Muscle of leg (tissue), 11 donors: ENCODE measurements around the gene CCSER2. TPM values are rescaled to one million over a fixed set of nuclear protein-coding genes. Genes with fewer than 3 reads are reported as not detected.

ENCODE experiments used
- DNase-seq: peaks from one replicate; pipeline ENCODE4 v3.0.0; 2013
- H3K27ac ChIP-seq: one replicate; pipeline ENCODE4 v1.5.1; 2013; ENCODE audit warnings: mild to moderate bottlenecking, low read length, control low read depth
- H3K27me3 ChIP-seq: one replicate; pipeline ENCODE4 v1.6.1; 2013; ENCODE audit warnings: low read length; ENCODE audit not compliant: control insufficient read depth, insufficient read depth
- H3K36me3 ChIP-seq: one replicate; pipeline ENCODE4 v1.6.1; 2013; ENCODE audit warnings: low read length; ENCODE audit not compliant: control insufficient read depth, insufficient read depth
- H3K4me1 ChIP-seq: one replicate; pipeline ENCODE4 v1.6.1; 2013; ENCODE audit warnings: low read length; ENCODE audit not compliant: control insufficient read depth, insufficient read depth
- H3K4me3 ChIP-seq: one replicate; pipeline ENCODE4 v1.5.1; 2013; ENCODE audit warnings: low read length, control low read depth
- H3K9me3 ChIP-seq: replicated peaks from 2 replicates; pipeline ENCODE4 v1.6.1; 2013; ENCODE audit warnings: low read depth, low read length; ENCODE audit not compliant: control insufficient read depth
- WGBS: methylation state at CpG from one replicate; pipeline ENCODE4 v1.1.5; 2013; ENCODE audit warnings: missing lambda C conversion rate; ENCODE audit not compliant: insufficient coverage; 5-methylcytosine and 5-hydroxymethylcytosine counted together
- polyA plus RNA-seq, 8 donors: library from polyadenylated mRNA; unstranded; fragments of 120-200 nt; gene quantifications; one replicate each; pipeline versions ENCODE4 v1.2.1 to v1.2.3, GENCODE V29; 2013; ENCODE audit warnings: inconsistent platforms in 1 of 8, low replicate concordance in 1 of 8; ENCODE audit not compliant: insufficient read length in 8 of 8, insufficient read depth in 1 of 8
- total RNA-seq: library from RNA; stranded (reverse); fragments of 120-200 nt; gene quantifications from one replicate; pipeline ENCODE4 v1.2.4, GENCODE V29; 2013

Gene CCSER2
- total and polyA plus RNA-seq, 9 donors: 29.1 to 44.1 (median 37.2) TPM

DNA sequence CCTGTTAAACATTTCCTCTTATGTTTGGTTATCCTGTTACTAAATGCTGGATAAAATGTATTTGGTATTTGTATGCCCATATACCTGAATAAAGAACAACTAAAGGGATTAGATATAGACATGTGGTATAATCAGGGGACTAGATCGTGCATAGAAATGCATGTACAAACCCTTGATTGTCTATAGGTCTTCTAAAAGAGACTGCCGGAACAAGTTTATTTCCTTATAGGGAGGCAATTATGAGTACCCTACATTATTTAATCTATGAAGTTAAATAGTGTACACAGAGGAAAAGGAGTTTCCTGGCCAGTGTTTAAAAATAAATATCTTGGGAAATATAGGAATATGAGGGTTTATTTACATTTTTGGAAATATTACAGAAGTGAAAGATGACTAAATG is 44.6 kb downstream of the CCSER2 start:
- Histone ChIP-seq H3K4me1 (no peaks in the 10 kb centered on the region), H3K27ac (no peak overlapping the region), H3K4me3 (no peak overlapping the region), H3K27me3 (no peaks in the 10 kb centered on the region), H3K9me3 (no peaks in the 10 kb centered on the region), H3K36me3 (peaks cover 12% of the 10 kb centered on the region)
- DNase-seq: no peak
- WGBS: no CpG with 5 or more reads among the region's 2 CpGs

GRCh38 chr10:84374455-84374854 is 46.1 kb downstream of the CCSER2 start:
- no peak overlapping the region for H3K27ac ChIP-seq
- no peaks in the 10 kb centered on the region for H3K9me3 ChIP-seq
- H3K4me1 ChIP-seq: no peaks in the 10 kb centered on the region
- DNase-seq: no peak
- 86% methylated on average over 1 of the region's 2 CpGs for WGBS
- H3K27me3 ChIP-seq: no peaks in the 10 kb centered on the region
- H3K36me3 ChIP-seq: peaks cover 12% of the 10 kb centered on the region
- no peak overlapping the region for H3K4me3 ChIP-seq

DNA sequence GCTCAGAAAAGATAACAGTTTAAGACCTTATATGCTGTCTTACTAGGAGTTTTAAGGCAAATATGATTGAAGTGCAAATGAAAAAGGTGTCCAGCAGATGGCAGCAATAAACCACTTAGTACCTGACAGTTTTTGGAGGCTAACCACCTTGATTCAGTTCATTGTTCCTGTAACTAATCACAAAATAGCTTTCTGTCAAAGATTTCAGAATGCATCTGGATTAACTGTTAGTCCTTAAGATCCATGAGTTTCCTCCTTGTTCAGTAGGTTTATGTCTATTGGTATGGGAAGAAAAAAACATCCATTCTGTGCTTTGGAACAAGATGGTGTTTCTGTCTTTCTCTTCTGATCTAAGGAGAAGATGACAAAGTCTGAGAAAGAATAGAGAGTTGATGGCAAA is 46.6 kb downstream of the CCSER2 start:
- peaks cover 12% of the 10 kb centered on the region for H3K36me3 ChIP-seq
- H3K27ac ChIP-seq: no peak overlapping the region
- H3K9me3 ChIP-seq: no peaks in the 10 kb centered on the region
- DNase-seq: peak; percentile 53
- H3K4me3 ChIP-seq: no peak overlapping the region
- no peaks in the 10 kb centered on the region for H3K4me1 ChIP-seq
- no peaks in the 10 kb centered on the region for H3K27me3 ChIP-seq

- Histone ChIP-seq H3K4me1 (no peaks in the 10 kb centered on the region), H3K9me3 (no peaks in the 10 kb centered on the region), H3K27me3 (no peaks in the 10 kb centered on the region), H3K4me3 (no peak overlapping the region), H3K27ac (no peak overlapping the region), H3K36me3 (peaks cover 17% of the 10 kb centered on the region)
- WGBS: no CpG with 5 or more reads among the region's 1 CpG
- DNase-seq: no peak
Observed at GRCh38 chr10:84375881-84376280, 47.5 kb downstream of the CCSER2 start.

GRCh38 chr10:84388148-84388547 is 59.8 kb downstream of the CCSER2 start:
- Histone ChIP-seq H3K9me3 (peaks cover 4% of the 10 kb centered on the region), H3K4me1 (no peaks in the 10 kb centered on the region), H3K27me3 (no peaks in the 10 kb centered on the region), H3K4me3 (no peak overlapping the region), H3K36me3 (no peaks in the 10 kb centered on the region), H3K27ac (no peak overlapping the region)
- DNase-seq: no peak
- WGBS: no CpG with 5 or more reads among the region's 1 CpG

DNA sequence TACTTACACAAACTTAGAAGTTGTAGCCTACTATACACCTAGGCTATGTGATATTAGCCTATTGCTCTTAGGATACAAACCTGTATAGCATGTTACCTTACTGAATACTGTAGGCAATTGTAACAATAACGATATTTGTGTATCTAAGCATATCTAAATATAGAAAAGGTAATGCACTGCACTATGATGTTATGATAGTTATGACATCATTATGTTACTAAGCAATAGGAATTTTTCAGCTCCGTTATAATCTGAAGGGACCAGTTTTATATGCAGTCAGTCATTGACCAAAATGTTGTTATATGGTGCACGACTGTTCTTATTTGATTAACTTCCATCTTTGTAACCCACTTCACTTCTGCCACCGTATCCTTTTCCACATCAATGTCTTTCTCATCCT is 62.0 kb downstream of the CCSER2 start:
- Histone ChIP-seq H3K9me3 (peaks cover 2% of the 10 kb centered on the region), H3K4me3 (no peak overlapping the region), H3K27me3 (no peaks in the 10 kb centered on the region), H3K36me3 (no peaks in the 10 kb centered on the region), H3K4me1 (no peaks in the 10 kb centered on the region), H3K27ac (no peak overlapping the region)
- no peak for DNase-seq
- no CpG with 5 or more reads among the region's 4 CpGs for WGBS

GRCh38 chr10:84391326-84391725 is 62.9 kb downstream of the CCSER2 start:
- DNase-seq: peak; percentile 33
- 100% methylated on average over 1 of the region's 4 CpGs for WGBS

DNA sequence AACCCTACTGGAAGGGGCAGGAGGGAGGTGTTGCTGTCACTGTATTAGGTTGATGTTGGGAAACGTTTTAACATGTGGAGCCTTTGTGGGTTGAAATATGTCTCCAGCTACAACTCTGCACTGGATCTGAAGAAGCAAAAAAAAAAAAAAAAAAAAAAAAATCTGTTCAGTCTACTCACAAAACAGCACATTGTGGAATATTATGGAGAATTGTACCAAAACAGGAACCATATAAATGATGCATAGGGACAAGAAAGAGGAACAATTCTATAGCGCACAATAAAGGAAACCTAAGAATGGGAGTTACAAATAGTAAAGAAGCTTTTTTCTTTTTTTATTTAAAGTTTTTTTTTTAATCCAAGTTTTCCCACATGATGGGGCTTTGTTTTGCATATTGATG is 63.8 kb downstream of the CCSER2 start:
- no peak overlapping the region for H3K4me3 ChIP-seq
- H3K9me3 ChIP-seq: peaks cover 4% of the 10 kb centered on the region
- no peak overlapping the region for H3K27ac ChIP-seq
- peaks cover 3% of the 10 kb centered on the region for H3K36me3 ChIP-seq
- DNase-seq: no peak
- no peaks in the 10 kb centered on the region for H3K27me3 ChIP-seq
- WGBS: no CpG with 5 or more reads among the region's 2 CpGs
- no peaks in the 10 kb centered on the region for H3K4me1 ChIP-seq

More at GRCh38 chr10:84391326-84391725, 62.9 kb downstream of the CCSER2 start:
- Histone ChIP-seq H3K9me3 (peaks cover 4% of the 10 kb centered on the region), H3K36me3 (peaks cover 3% of the 10 kb centered on the region), H3K27me3 (no peaks in the 10 kb centered on the region), H3K4me3 (no peak overlapping the region), H3K27ac (no peak overlapping the region), H3K4me1 (no peaks in the 10 kb centered on the region)

GRCh38 chr10:84395581-84395980 is 67.2 kb downstream of the CCSER2 start:
- Histone ChIP-seq H3K27me3 (no peaks in the 10 kb centered on the region), H3K4me3 (no peak overlapping the region), H3K9me3 (peaks cover 7% of the 10 kb centered on the region), H3K4me1 (no peaks in the 10 kb centered on the region), H3K36me3 (peaks cover 3% of the 10 kb centered on the region), H3K27ac (no peak overlapping the region)
- no CpG with 5 or more reads among the region's 2 CpGs for WGBS
- DNase-seq: no peak

DNA sequence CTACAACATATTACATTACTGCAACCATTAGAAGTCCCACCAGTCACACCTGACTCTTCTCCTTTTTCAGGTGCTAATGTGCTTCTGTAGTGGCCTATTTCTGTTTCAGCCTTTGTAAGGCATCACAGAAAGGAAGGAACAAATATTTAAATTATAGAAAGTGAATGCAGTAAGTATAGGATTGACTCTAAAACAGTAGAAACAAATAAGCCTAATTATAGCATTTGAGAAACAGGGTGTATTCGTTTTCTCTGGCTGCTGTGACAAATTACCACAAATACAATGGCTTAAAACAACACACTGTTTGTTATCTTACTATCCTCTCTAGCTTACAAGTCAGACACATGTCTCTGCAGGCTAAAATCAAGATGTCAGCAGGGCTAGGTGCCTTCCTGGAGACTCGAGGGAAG is 69.4 kb downstream of the CCSER2 start:
- Histone ChIP-seq H3K4me1 (no peaks in the 10 kb centered on the region), H3K36me3 (peaks cover 3% of the 10 kb centered on the region), H3K27me3 (no peaks in the 10 kb centered on the region), H3K9me3 (peaks cover 7% of the 10 kb centered on the region), H3K4me3 (no peak overlapping the region), H3K27ac (no peak overlapping the region)
- WGBS: 56% methylated on average over 2 of the region's 2 CpGs
- DNase-seq: no peak

- DNase-seq: no peak
- Histone ChIP-seq H3K9me3 (peaks cover 7% of the 10 kb centered on the region), H3K36me3 (peaks cover 3% of the 10 kb centered on the region), H3K4me1 (no peaks in the 10 kb centered on the region), H3K4me3 (no peak overlapping the region), H3K27ac (no peak overlapping the region), H3K27me3 (no peaks in the 10 kb centered on the region)
Observed at GRCh38 chr10:84398696-84399095, 70.3 kb downstream of the CCSER2 start.
